H9 (cell line): Measurements from ENCODE around the gene FA2H. TPM values are rescaled to one million over a fixed set of nuclear protein-coding genes. Genes with fewer than 3 reads are reported as not detected.

Experiments
- DNase-seq: peaks from one replicate; pipeline ENCODE4 v3.0.0-alpha.2; 2017
- H2AFZ ChIP-seq: one replicate; pipeline ENCODE4 v1.6.1; 2013; ENCODE audit warnings: mild to moderate bottlenecking, low read length, control low read depth, moderate library complexity
- H2AK5ac ChIP-seq: 2 replicates; pipeline ENCODE4 v1.6.1; 2013; ENCODE audit warnings: low read length, control low read depth, mixed read lengths; ENCODE audit not compliant: insufficient read length
- H2BK120ac ChIP-seq: one replicate; pipeline ENCODE4 v1.6.1; 2013; ENCODE audit warnings: low read depth, mild to moderate bottlenecking, low read length, control low read depth, inconsistent platforms; ENCODE audit not compliant: poor library complexity, severe bottlenecking
- H2BK12ac ChIP-seq: 2 replicates; pipeline ENCODE4 v1.6.1; 2013; ENCODE audit warnings: low read length, control low read depth, mixed read lengths, low read depth; ENCODE audit not compliant: insufficient read length
- H2BK15ac ChIP-seq: 2 replicates; pipeline ENCODE4 v1.6.1; 2013; ENCODE audit warnings: low read depth, low read length, control low read depth
- H2BK20ac ChIP-seq: one replicate; pipeline ENCODE4 v1.6.1; 2013; ENCODE audit warnings: low read depth, mild to moderate bottlenecking, low read length, control low read depth, inconsistent platforms; ENCODE audit not compliant: poor library complexity, severe bottlenecking
- H2BK5ac ChIP-seq: 2 replicates; pipeline ENCODE4 v1.6.1; 2013; ENCODE audit warnings: low read length, control low read depth, mixed read lengths; ENCODE audit not compliant: insufficient read length
- H3K14ac ChIP-seq: 2 replicates; pipeline ENCODE4 v1.6.1; 2013; ENCODE audit warnings: low read length, control low read depth; ENCODE audit not compliant: insufficient read depth
- H3K18ac ChIP-seq: 2 replicates; pipeline ENCODE4 v1.6.1; 2013; ENCODE audit warnings: low read depth, mild to moderate bottlenecking, mixed read lengths, low read length, control low read depth; ENCODE audit not compliant: insufficient read length
- H3K23ac ChIP-seq: 2 replicates; pipeline ENCODE4 v1.6.1; 2013; ENCODE audit warnings: low read length, control low read depth, mixed read lengths, low read depth; ENCODE audit not compliant: insufficient read length
- H3K23me2 ChIP-seq: 2 replicates; pipeline ENCODE4 v1.6.1; 2013; ENCODE audit warnings: low read depth, mild to moderate bottlenecking, mixed read lengths, low read length, control low read depth; ENCODE audit not compliant: insufficient read length, poor library complexity, severe bottlenecking
- H3K27ac ChIP-seq: 2 replicates; pipeline ENCODE4 v1.5.1; 2013; ENCODE audit warnings: low read length, control low read depth, mixed read lengths, low read depth; ENCODE audit not compliant: insufficient read length
- H3K27me3 ChIP-seq: 2 replicates; pipeline ENCODE4 v1.6.1; 2013; ENCODE audit warnings: low read length, control low read depth, inconsistent platforms; ENCODE audit not compliant: insufficient read depth
- H3K4ac ChIP-seq: 2 replicates; pipeline ENCODE4 v1.6.1; 2013; ENCODE audit warnings: low read depth, mild to moderate bottlenecking, control low read depth, inconsistent platforms, low read length, moderate library complexity
- H3K4me1 ChIP-seq: 2 replicates; pipeline ENCODE4 v1.6.1; 2013; ENCODE audit warnings: low read length, control low read depth, inconsistent platforms; ENCODE audit not compliant: insufficient read depth
- H3K4me2 ChIP-seq: 2 replicates; pipeline ENCODE4 v1.6.1; 2013; ENCODE audit warnings: low read length, control low read depth, mixed read lengths; ENCODE audit not compliant: insufficient read length, insufficient read depth
- H3K56ac ChIP-seq: 2 replicates; pipeline ENCODE4 v1.6.1; 2013; ENCODE audit warnings: low read depth, mild to moderate bottlenecking, mixed read lengths, low read length, control low read depth; ENCODE audit not compliant: insufficient read length
- H3K79me1 ChIP-seq: 2 replicates; pipeline ENCODE4 v1.6.1; 2013; ENCODE audit warnings: low read depth, mild to moderate bottlenecking, moderate library complexity, low read length, control low read depth, inconsistent platforms; ENCODE audit not compliant: insufficient read depth, poor library complexity, severe bottlenecking
- H3K79me2 ChIP-seq: 2 replicates; pipeline ENCODE4 v1.6.1; 2013; ENCODE audit warnings: low read length, control low read depth, inconsistent platforms; ENCODE audit not compliant: insufficient read depth
- H3K9ac ChIP-seq: 2 replicates; pipeline ENCODE4 v1.6.1; 2013; ENCODE audit warnings: low read length, control low read depth, mixed read lengths; ENCODE audit not compliant: insufficient read length; ENCODE audit errors: extremely low read depth
- H3K9me3 ChIP-seq: one replicate; pipeline ENCODE4 v1.6.1; 2013; ENCODE audit warnings: low read depth, low read length, inconsistent platforms; ENCODE audit not compliant: control insufficient read depth
- H3T11ph ChIP-seq: one replicate; pipeline ENCODE4 v1.6.1; 2013; ENCODE audit warnings: mild to moderate bottlenecking, low read length, control low read depth, inconsistent platforms
- H4K20me1 ChIP-seq: one replicate; pipeline ENCODE4 v1.6.1; 2013; ENCODE audit not compliant: control insufficient read depth, insufficient read length, insufficient read depth
- H4K5ac ChIP-seq: 2 replicates; pipeline ENCODE4 v1.6.1; 2013; ENCODE audit warnings: low read depth, mild to moderate bottlenecking, mixed read lengths, low read length, control low read depth; ENCODE audit not compliant: insufficient read length
- H4K8ac ChIP-seq: replicated peaks from 2 replicates; pipeline ENCODE4 v1.6.1; 2013; ENCODE audit warnings: low read length, control low read depth, mixed read lengths, low read depth; ENCODE audit not compliant: insufficient read length
- H4K91ac ChIP-seq: 2 replicates; pipeline ENCODE4 v1.6.1; 2013; ENCODE audit warnings: low read depth, mild to moderate bottlenecking, moderate library complexity, mixed read lengths, low read length, control low read depth; ENCODE audit not compliant: insufficient read length
- H3K27ac Mint-ChIP-seq, 3 experiments: 2 replicates in 2 of 3; 3 replicates in 1 of 3; pipeline ENCODE4 v1.8.0; 2020 to 2021; ENCODE audit warnings: mixed read lengths in 3 of 3, mild to moderate bottlenecking in 1 of 3, moderate library complexity in 1 of 3
- H3K27me3 Mint-ChIP-seq: 2 replicates; pipeline ENCODE4 v1.8.0; 2021; ENCODE audit warnings: low read depth, mild to moderate bottlenecking, moderate library complexity, mixed read lengths
- H3K36me3 Mint-ChIP-seq, 3 experiments: 2 replicates in 2 of 3; 3 replicates in 1 of 3; pipeline ENCODE4 v1.8.0; 2020 to 2021; ENCODE audit warnings: low read depth in 3 of 3, mixed read lengths in 3 of 3; ENCODE audit not compliant: insufficient read depth in 1 of 3
- H3K4me1 Mint-ChIP-seq, 2 experiments: 2 replicates each; pipeline ENCODE4 v1.8.0; 2020; ENCODE audit warnings: mixed read lengths in 2 of 2
- H3K4me3 Mint-ChIP-seq, 2 experiments: 2 replicates in 1 of 2; 3 replicates in 1 of 2; pipeline ENCODE4 v1.8.0; 2020 to 2021; ENCODE audit warnings: mild to moderate bottlenecking in 2 of 2, mixed read lengths in 2 of 2, moderate library complexity in 1 of 2
- H3K9me3 Mint-ChIP-seq, 2 experiments: 2 replicates in 1 of 2; 3 replicates in 1 of 2; pipeline ENCODE4 v1.8.0; 2020; ENCODE audit warnings: mild to moderate bottlenecking in 2 of 2, mixed read lengths in 2 of 2, moderate library complexity in 1 of 2
- CTCF ChIP-seq: fragments of 200-600 bp; sonication (generic); conservative IDR thresholded peaks from 3 replicates; pipeline ENCODE4 v1.8.0; 2021; ENCODE audit warnings: antibody characterized with exemption, mild to moderate bottlenecking
- WGBS: extraction: QIAGEN DNeasy Blood & Tissue Kit; methylation state at CpG from one replicate; pipeline ENCODE4 v1.1.7; 2013; ENCODE audit warnings: missing lambda C conversion rate, low lambda C conversion rate, mixed read lengths; ENCODE audit not compliant: insufficient read length; ENCODE audit errors: extremely low coverage; 5-methylcytosine and 5-hydroxymethylcytosine counted together
- total RNA-seq: library from RNA; stranded (reverse); gene quantifications from 2 replicates; pipeline ENCODE4 v1.2.1, GENCODE V29; 2021

The FA2H gene
- total RNA-seq, 1 experiment from 2014 or later: 25.1 TPM

GRCh38 chr16:74760007-74760767, 14.4 kb downstream of the FA2H start:
- Histone ChIP-seq H3K4ac (no peak overlapping the region), H4K5ac (no peak overlapping the region), H3K23me2 (no peaks in the 10 kb centered on the region), H4K91ac (no peak overlapping the region), H2BK20ac (no peak overlapping the region), H4K20me1 (no peaks in the 10 kb centered on the region), H2BK15ac (no peak overlapping the region), H3K9ac (no peak overlapping the region), H2AK5ac (no peak overlapping the region), H3K9me3 (no peaks in the 10 kb centered on the region), H3K79me1 (no peaks in the 10 kb centered on the region), H3K27me3 (no peaks in the 10 kb centered on the region), H3K56ac (no peak overlapping the region), H3T11ph (no peak overlapping the region), H2BK12ac (no peak overlapping the region), H2AFZ (no peak overlapping the region), H2BK120ac (no peak overlapping the region), H3K18ac (no peak overlapping the region), H3K14ac (no peak overlapping the region), H4K8ac (no peak overlapping the region), H3K4me2 (no peak overlapping the region), H3K4me1 (no peaks in the 10 kb centered on the region), H3K27ac (no peak overlapping the region), H3K23ac (no peak overlapping the region), H3K79me2 (no peaks in the 10 kb centered on the region; the same call in 1 of the 2 replicates), H2BK5ac (no peak overlapping the region)
- WGBS: no CpG with 5 or more reads among the region's 11 CpGs
- H3K9me3 Mint-ChIP-seq: no peaks in the 10 kb centered on the region
- H3K4me3 Mint-ChIP-seq: no peak overlapping the region
- H3K27ac Mint-ChIP-seq: peak overlapping the region in 1 of 3 experiments; percentile 49; a peak in 1 of 7 replicates
- peaks cover 0 to 12% (median 0%) of the 10 kb centered on the region in 3 experiments; a peak in 2 of 7 replicates for H3K36me3 Mint-ChIP-seq
- DNase-seq: no peak
- no peaks in the 10 kb centered on the region for H3K27me3 Mint-ChIP-seq
- peaks cover 0 to 8% of the 10 kb centered on the region in 2 experiments; a peak in 2 of 4 replicates for H3K4me1 Mint-ChIP-seq
- TF ChIP-seq CTCF: no peak
